Measurements from ENCODE around the gene CSAG3. TPM values are rescaled to one million over a fixed set of nuclear protein-coding genes. Genes with fewer than 3 reads are reported as not detected.
"Not testable (repeated sequence)": the region's sequence is repeated elsewhere in the genome, so short reads cannot be mapped to it uniquely, and the experiment has no call there.

CSAG3 gene
- total and polyA plus RNA-seq, 2 experiments from 2014 or later: 3.2 TPM; not detected in 1

GRCh38 chrX:152734143-152734858 lies 24.7 kb upstream of the CSAG3 start:
- not testable (repeated sequence) for H3K4me3 Mint-ChIP-seq; DNase-seq (ENCODE audit: low spot score); H3K27me3 Mint-ChIP-seq (ENCODE audit: insufficient read depth, low read depth, poor library complexity); H2AFZ ChIP-seq; H3K4me3 ChIP-seq; H4K20me1 ChIP-seq (replicated peaks; ENCODE audit: insufficient read depth); H3K27me3 ChIP-seq (ENCODE audit: insufficient read depth); H3K36me3 Mint-ChIP-seq (ENCODE audit: low read depth); H3K27ac Mint-ChIP-seq; H3K9me2 ChIP-seq (ENCODE audit: insufficient read depth); H3K4me1 ChIP-seq (ENCODE audit: insufficient read depth); H3F3A ChIP-seq (replicated peaks; ENCODE audit: low read depth); H3K27ac ChIP-seq (ENCODE audit: low read depth); H3K36me3 ChIP-seq (ENCODE audit: insufficient read depth); ATAC-seq; H3K79me2 ChIP-seq (replicated peaks; ENCODE audit: insufficient read depth); H3K9me3 Mint-ChIP-seq; H3K4me2 ChIP-seq; H3K4me1 Mint-ChIP-seq

GRCh38 chrX:152735101-152735500 lies 23.9 kb upstream of the CSAG3 start:
- no peaks in the 10 kb centered on the region for H3K9me3 Mint-ChIP-seq
- H3F3A ChIP-seq (replicated peaks; ENCODE audit: low read depth): no peaks in the 10 kb centered on the region

More at GRCh38 chrX:152735101-152735500, 23.9 kb upstream of the CSAG3 start:
- no peak overlapping the region for H3K27ac ChIP-seq (ENCODE audit: low read depth)
- H3K36me3 Mint-ChIP-seq (ENCODE audit: low read depth): no peaks in the 10 kb centered on the region
- H3K9me2 ChIP-seq (ENCODE audit: insufficient read depth): no peaks in the 10 kb centered on the region
- ATAC-seq (no peak), DNase-seq (ENCODE audit: low spot score) (no peak)
- no peak overlapping the region for H2AFZ ChIP-seq
- no peak overlapping the region for H3K4me3 ChIP-seq
- no peaks in the 10 kb centered on the region; the same call in 2 of the 3 replicates for H3K4me1 Mint-ChIP-seq
- H3K36me3 ChIP-seq (ENCODE audit: insufficient read depth): no peaks in the 10 kb centered on the region
- H3K27me3 ChIP-seq (ENCODE audit: insufficient read depth): no peaks in the 10 kb centered on the region
- TF ChIP-seq EZH2phosphoT487 (IDR thresholded peaks at IDR 0.05; ENCODE audit: unreplicated experiment): no peak
- no peak for TF ChIP-seq STAT1 (IDR thresholded peaks at IDR 0.05; ENCODE audit: unreplicated experiment)
- no peak for TF ChIP-seq ZNF114 (CRISPR knock-in tag; IDR thresholded peaks at IDR 0.05)
- no peak for TF ChIP-seq ETS1 (IDR thresholded peaks at IDR 0.05)
- no peak for TF ChIP-seq NANOG (IDR thresholded peaks at IDR 0.05; ENCODE audit: borderline replicate concordance)
- TF ChIP-seq ZNF331 (CRISPR knock-in tag; IDR thresholded peaks at IDR 0.05; ENCODE audit: low read depth): no peak
- TF ChIP-seq CTCF (conservative IDR thresholded peaks at IDR 0.05; ENCODE audit: low read depth in 2 of 2): no peak
- no peak for TF ChIP-seq POLR2AphosphoS5 (IDR thresholded peaks at IDR 0.05; ENCODE audit: low read depth)
- no peak for TF ChIP-seq CREB1 (CRISPR knock-in tag; IDR thresholded peaks at IDR 0.05; ENCODE audit: low read depth)
- H3K4me1 ChIP-seq (ENCODE audit: insufficient read depth): no peaks in the 10 kb centered on the region
- H3K27me3 Mint-ChIP-seq (ENCODE audit: insufficient read depth, low read depth, poor library complexity): no peaks in the 10 kb centered on the region
- no peak overlapping the region for H3K4me2 ChIP-seq
- no peak overlapping the region for H3K27ac Mint-ChIP-seq
- H3K79me2 ChIP-seq (replicated peaks; ENCODE audit: insufficient read depth): no peaks in the 10 kb centered on the region
- no peaks in the 10 kb centered on the region for H4K20me1 ChIP-seq (replicated peaks; ENCODE audit: insufficient read depth)
- H3K4me3 Mint-ChIP-seq: no peak overlapping the region

Data from GM23338 (cell line).